HG03354 (cell line): ENCODE measurements around the gene WDR1.

ENCODE experiments used
- ATAC-seq: cut with Tn5 transposase; IDR thresholded peaks from one replicate; pipeline ENCODE4 v1.9.1; 2021; ENCODE audit warnings: mild to moderate bottlenecking; ENCODE audit not compliant: unreplicated experiment, poor library complexity, severe bottlenecking

WDR1 gene

DNA sequence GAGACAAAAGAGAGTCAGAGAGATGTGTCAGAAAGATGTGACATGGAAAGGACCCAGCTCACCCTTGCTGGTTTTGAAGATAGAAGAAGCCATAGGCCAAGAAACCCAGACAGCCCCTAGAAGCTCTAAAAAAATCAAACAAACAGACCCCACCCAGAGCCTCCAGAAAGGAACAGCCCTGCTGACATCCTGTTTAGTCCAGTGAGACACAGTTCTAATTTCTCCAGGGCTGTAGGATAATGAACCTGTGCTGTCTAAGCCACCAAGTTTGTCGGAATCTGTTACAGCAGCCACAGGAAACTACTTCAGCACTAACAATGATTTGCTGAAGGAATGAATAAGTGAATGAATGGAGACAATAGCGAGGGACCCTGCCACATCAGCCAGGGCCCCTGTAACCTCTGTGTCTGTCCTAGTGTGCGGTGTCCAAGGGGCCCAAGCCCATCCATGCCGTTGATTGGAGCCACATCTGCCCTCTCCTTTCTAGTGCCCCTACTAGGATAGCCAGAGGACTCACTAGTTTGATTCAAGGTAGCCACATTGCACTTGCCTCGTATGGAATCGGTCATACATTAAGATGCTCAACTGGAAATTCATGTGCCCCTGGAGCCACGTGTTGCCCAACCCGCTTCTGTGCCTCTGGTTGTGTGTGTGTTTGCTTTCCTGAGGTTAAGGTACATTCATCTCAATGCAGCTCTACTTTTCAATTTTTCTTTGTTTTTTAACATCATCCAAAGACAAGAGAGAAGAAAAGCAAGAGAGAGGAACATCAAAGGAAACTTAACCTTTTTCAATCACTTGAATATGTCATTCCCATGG is 62.8 kb downstream of the WDR1 start:
- ATAC-seq, result no peak

GRCh38 chr4:10051517-10052135 is 65.0 kb downstream of the WDR1 start:
- no peak for ATAC-seq

GRCh38 chr4:10050721-10051120 is 65.9 kb downstream of the WDR1 start:
- ATAC-seq, result no peak

DNA sequence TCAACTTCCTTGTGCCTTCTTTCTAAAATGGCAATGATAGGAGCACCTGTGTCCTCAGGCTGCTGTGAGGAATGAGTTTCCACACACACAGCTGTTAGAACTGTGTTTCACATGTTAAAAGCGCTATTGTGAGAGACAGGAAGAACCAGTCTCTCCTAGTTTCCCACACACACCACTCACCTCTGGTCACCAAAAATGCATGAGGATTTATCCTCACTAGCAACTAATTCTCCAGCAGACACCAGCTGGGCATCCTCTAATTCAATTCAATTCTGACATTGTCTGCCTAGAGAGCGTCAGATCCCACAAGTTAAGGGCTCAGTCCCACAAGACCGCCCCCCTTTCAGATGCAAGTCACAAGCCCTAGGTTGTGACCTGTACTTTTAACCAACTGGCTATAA is 66.3 kb downstream of the WDR1 start:
- ATAC-seq, result no peak

DNA sequence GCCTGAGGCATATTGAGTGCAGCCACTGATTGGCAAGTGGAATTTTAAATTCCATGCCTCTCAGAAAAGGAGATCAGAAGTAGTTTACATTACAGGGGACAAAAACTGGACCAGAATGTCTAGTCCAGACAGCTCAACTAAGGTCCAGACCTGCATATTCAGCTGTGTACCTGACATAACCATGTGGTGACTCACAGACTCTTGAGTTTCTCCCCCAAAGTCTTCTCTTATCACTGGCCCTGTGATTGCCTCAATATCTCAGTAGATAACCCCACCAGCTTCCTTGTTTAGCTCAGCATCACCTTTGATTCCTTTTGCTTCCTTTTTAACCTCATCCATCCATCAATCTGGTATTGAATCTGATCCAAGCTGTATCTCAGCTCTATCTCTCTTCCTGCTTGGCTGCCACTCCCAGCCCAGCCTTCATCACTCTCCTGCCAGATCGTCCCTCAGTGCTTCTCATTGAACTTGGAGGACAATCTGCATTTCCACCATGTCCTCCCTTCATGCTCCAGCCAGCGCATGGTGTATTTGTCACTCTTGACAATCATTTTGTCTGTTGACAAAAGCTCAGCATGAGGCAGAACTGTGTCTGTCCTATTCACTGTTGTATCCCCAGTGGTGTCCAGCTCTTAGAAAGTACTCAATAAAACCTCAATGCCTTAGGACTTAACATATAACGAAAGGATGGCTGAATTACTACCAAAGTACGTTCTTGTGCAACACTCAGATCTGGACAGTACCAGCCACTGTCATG is 67.5 kb downstream of the WDR1 start:
- no peak for ATAC-seq

GRCh38 chr4:10047967-10048366 is 68.6 kb downstream of the WDR1 start:
- no peak for ATAC-seq

GRCh38 chr4:10046471-10046870 is 70.1 kb downstream of the WDR1 start:
- no peak for ATAC-seq

DNA sequence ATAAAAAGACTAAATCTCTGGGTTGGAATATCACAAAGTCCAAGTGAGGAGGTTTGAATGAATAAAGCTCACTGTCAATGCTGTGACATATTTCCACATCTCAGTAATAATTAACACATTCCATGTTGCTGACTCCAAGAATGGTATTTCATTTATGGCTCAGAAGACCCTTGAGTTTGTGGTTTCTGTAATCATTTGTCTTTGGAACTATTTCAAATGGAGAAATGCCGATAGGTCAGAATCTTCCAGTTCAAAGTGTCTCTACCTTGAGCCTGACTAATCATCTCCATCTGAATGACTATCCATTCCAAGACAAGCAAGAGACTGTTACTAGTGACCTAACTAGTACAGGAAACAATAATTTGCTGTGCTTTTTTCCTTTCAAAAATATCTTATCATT is 71.1 kb downstream of the WDR1 start:
- ATAC-seq, result no peak

- ATAC-seq, result no peak
Measured at GRCh38 chr4:10041036-10041435, 75.6 kb downstream of the WDR1 start.

GRCh38 chr4:10040049-10040892 is 76.3 kb downstream of the WDR1 start:
- no peak for ATAC-seq

DNA sequence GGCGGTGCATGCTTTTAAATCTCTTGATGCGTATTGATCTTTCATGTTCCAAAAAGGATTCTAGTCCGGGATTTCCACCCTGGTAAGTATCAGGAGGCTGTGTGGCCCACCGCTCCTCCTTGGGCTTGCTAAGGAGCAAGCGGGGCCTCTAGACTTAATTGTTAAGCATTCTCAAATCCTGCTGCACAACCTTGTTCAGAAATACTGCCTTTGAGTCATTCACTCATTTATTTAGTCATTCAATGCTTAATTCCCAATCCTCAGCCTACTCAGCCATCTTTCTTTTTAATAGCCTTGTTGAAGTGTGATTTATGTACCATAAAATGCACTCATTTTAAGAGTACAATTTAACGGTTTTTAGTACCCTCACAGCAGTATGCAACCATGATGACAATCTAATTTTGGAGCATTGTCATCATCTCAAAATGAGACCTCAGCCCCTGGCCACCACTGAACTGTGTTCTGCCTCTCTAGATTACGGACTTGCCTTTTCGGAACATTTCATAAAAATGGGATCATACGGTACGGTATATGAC is 79.7 kb downstream of the WDR1 start:
- no peak for ATAC-seq

DNA sequence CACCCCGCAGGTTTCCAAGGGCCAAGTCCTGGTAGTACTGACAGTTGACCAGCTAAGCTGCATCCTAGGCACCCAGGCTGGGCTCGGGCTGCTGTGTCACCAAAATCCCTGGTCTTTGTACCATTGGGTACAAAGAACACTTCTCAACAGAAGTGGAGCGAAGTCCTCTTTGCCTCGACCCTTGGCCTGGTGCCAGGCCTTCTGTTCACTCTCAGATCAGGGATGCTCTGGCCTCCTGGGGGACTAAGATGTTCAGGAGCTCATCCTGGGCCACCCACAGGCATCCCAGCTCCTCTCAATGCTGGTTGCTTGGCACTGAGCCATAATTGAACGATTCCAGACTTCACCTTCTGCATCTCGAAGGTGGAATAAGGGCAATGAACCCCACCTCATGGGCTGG is 81.5 kb downstream of the WDR1 start:
- no peak for ATAC-seq

DNA sequence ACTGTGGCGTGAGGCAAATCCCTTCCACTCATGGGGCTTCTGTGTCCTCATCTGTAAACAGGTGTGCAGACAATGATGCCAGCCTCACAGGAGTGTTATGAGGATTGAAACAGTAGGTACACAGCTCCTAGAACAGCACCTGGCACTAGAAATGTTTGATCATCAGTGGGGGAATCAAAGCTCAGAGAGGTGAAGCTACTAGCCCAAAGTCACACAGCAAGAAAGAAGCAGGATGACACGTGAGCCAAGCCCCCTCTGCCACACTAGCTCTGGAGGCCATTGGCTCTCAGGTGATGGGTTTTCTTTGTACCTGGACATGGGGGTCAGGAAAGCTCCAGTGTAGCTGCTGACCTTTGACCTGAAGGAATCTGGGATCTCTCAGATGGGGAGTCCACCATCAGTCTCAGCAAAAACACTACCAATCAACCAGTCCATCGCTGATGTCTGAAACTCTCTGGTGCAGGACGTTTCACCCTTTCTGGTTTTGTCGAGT is 81.9 kb downstream of the WDR1 start:
- no peak for ATAC-seq

DNA sequence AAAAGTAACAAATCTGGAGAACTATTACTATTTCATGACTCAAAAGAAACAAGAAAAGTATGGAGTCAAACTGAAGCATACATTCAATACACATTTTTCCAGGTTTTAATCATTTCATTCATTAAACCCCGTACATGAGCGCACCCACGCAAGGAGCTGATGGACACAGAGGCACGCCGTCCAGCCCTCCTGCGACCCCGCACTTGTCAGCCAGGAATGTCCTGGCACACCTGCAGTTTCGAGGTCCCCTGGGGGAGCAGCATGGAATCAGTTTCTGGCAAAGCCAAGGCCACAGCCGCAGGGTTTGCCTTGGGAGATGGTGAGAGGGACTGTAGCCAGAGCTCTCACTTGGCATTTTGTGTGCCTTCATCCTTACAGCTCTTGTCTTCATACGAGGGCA is 82.5 kb downstream of the WDR1 start:
- ATAC-seq, result no peak

- no peak for ATAC-seq
Measured at GRCh38 chr4:10033191-10033881, 83.3 kb downstream of the WDR1 start.

- ATAC-seq, result no peak
Measured at GRCh38 chr4:10032625-10033024, 84.0 kb downstream of the WDR1 start.

DNA sequence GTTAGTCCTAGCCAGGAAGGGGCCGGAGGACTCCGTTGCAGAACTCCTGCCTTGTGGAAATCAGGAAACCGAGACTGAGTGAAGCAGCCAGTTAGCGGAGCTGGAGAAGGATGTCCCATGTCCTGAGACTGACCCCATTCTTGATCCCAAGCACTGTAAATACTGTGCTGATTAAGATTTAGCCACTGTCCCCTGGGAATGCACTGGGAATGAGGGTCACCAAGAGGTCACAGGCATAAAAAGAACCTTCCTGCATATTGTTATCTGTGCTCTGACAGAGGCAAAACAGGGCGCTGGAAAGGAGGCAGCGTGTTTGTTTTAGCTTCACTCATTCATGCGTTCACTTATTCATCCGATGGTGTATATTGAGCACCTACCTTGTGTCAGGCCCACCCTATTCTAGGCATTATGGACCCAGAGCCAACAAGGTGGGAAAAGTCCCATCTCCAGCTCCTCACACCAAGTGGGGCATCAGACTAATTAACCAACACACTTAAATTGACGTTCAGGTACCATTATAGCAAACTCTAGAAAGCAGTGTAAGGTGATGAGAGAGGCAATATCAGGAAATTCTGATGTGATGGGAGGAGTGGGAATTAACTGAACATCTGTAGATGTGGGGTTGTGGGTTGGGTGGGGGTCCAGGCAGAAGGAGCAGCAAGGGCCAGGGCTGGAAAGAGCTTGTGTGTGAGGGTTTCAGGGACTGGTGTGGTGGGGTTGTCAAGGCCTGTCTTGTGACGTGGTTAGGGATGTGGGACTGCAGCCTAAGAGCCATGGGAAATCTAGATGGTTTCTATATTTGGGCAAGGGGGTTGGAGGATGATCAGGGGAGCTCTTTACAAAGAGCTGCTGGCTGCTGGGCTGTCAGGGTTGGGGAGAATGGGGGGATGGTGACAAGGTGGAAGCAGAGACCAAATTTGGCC is 84.7 kb downstream of the WDR1 start:
- ATAC-seq, result no peak
